AG04449 (cell line): Measurements from ENCODE around the gene TIMELESS.

Experiments used
- CTCF ChIA-PET: fragments of 350-600 bp; formaldehyde crosslinking; extraction: SDS; loops from one replicate; lab custom pipeline; 2021; ENCODE audit warnings: antibody characterized with exemption; lab: Yijun Ruan, JAX
- POLR2A ChIA-PET: fragments of 400-600, 350-600 bp; formaldehyde crosslinking; extraction: SDS; loops from one replicate; lab custom pipeline; 2020; ENCODE audit warnings: antibody characterized with exemption, inconsistent platforms; lab: Yijun Ruan, JAX
- DNase-seq: peaks from one replicate; pipeline ENCODE4 v3.0.0-alpha.2; 2010; ENCODE audit warnings: low read depth, low spot score
- H3K4me3 ChIP-seq: 2 replicates; pipeline ENCODE4 v1.5.1; 2011; ENCODE audit warnings: low read depth, mild to moderate bottlenecking, control low read depth, low read length
- CTCF ChIP-seq: IDR thresholded peaks from one replicate; pipeline ENCODE4 v1.5.1; 2011; ENCODE audit warnings: mild to moderate bottlenecking, moderate library complexity, low read length, control low read depth, inconsistent platforms; ENCODE audit not compliant: insufficient read depth; ENCODE audit errors: missing control alignments

TIMELESS gene

GRCh38 chr12:56477521-56478225 is 28.4 kb upstream of the TIMELESS start:
- no peak for DNase-seq
- no peak overlapping the region for H3K4me3 ChIP-seq
- TF ChIP-seq CTCF: no peak
- POLR2A ChIA-PET: no interaction called here
- CTCF ChIA-PET: interaction anchor here (1.3 to 3.1 kb wide), 3 partner anchors 8 to 288 kb away, joined by 3 to 12 read pairs (median 5); partner anchors contain the start of gene SMARCC2

- DNase-seq: no peak
- no peak for TF ChIP-seq CTCF
- POLR2A ChIA-PET: no interaction called here
- CTCF ChIA-PET: interaction anchor here (1.3 to 3.1 kb wide), 2 partner anchors 13 to 288 kb away, joined by 3 to 12 read pairs; partner anchors contain the start of gene SMARCC2
- no peak overlapping the region for H3K4me3 ChIP-seq
Observed at GRCh38 chr12:56476972-56477432, 27.8 kb upstream of the TIMELESS start.

- POLR2A ChIA-PET: no interaction called here
- no peak overlapping the region for H3K4me3 ChIP-seq
- no peak for TF ChIP-seq CTCF
- no peak for DNase-seq
- CTCF ChIA-PET: interaction anchor here (1.3 to 1.4 kb wide), 2 partner anchors 12 to 38 kb away, joined by 4 to 5 read pairs; no protein-coding TSS in a partner anchor
Observed at GRCh38 chr12:56476143-56476542, 26.9 kb upstream of the TIMELESS start.

- DNase-seq: no peak
- ChIA-PET POLR2A (no interaction called here), CTCF (interaction anchor here (0.7 to 3.3 kb wide), 3 partner anchors 10 to 285 kb away, joined by 3 to 17 read pairs (median 3); partner anchors contain the start of gene SMARCC2)
- TF ChIP-seq CTCF: no peak
- no peak overlapping the region for H3K4me3 ChIP-seq
Observed at GRCh38 chr12:56474389-56474788, 25.2 kb upstream of the TIMELESS start.

GRCh38 chr12:56469007-56469930 is 20.0 kb upstream of the TIMELESS start:
- DNase-seq: no peak
- CTCF ChIA-PET: interaction anchor here (0.6 to 1.9 kb wide), 7 partner anchors 9 to 211 kb away, joined by 3 to 6 read pairs (median 3); partner anchors contain the start of genes ANKRD52 and MIP
- peak overlapping the region; percentile 84 for H3K4me3 ChIP-seq
- TF ChIP-seq CTCF: no peak
- POLR2A ChIA-PET: interaction anchor here (0.6 kb wide), 1 partner anchor 254 kb away, joined by 3 read pairs; no protein-coding TSS in a partner anchor
